ENCODE results near the gene SYNJ2. TPM values are rescaled to one million over a fixed set of nuclear protein-coding genes. Genes with fewer than 3 reads are reported as not detected.

Gene SYNJ2
- total and polyA plus RNA-seq, 2 donors from 2014 or later, result 1.7 to 15.8 TPM

DNA sequence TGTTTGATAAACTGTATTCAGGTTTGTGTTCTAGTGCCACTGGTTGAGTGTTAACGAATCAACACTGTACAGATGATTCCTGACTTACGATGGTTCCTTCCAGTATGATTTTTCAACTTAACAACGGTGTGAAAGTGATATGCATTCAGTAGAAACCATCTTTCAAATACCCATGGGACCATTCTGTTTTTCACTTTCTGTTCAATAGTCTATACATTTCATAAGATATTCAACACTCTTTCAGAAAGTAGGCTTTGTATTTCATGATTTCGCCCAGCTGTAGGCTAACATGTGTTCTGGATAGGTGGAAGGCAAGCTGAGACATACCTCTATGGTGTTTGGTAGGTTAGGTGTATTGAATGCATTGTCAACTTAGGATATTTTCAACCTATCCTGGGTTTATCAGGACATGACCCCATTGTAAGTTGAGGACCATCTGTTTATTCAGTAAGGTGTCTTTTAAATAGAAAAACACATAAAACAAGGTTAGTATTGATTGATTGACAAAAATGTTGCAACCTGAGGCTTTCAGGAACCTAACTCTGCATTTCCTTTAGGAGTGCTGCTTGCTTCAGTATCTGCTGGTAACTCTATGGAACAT, 32.3 kb downstream of the SYNJ2 start:
- Histone ChIP-seq H3K27me3 (ENCODE audit: control insufficient read depth, insufficient read depth, low read length) (no peaks in the 10 kb centered on the region), H3K27ac (ENCODE audit: low read depth in 2 of 2, low read length in 2 of 2) (no peak overlapping the region), H3K9me3 (ENCODE audit: control insufficient read depth in 2 of 3, insufficient read depth in 1 of 3, low read length in 3 of 3) (no peaks in the 10 kb centered on the region), H3K4me1 (ENCODE audit: control insufficient read depth in 2 of 3, insufficient read depth in 2 of 3, low read depth in 1 of 3, low read length in 3 of 3) (peaks cover 0 to 11% (median 6%) of the 10 kb centered on the region in 3 donors), H3K9ac (ENCODE audit: low read length in 3 of 3) (no peak overlapping the region), H3K4me3 (ENCODE audit: low read length in 3 of 3) (no peak overlapping the region), H3K36me3 (ENCODE audit: control insufficient read depth in 2 of 3, insufficient read depth in 3 of 3, low read length in 3 of 3) (no peaks in the 10 kb centered on the region)
- no peak for DNase-seq
- TF ChIP-seq, protein P1, sequence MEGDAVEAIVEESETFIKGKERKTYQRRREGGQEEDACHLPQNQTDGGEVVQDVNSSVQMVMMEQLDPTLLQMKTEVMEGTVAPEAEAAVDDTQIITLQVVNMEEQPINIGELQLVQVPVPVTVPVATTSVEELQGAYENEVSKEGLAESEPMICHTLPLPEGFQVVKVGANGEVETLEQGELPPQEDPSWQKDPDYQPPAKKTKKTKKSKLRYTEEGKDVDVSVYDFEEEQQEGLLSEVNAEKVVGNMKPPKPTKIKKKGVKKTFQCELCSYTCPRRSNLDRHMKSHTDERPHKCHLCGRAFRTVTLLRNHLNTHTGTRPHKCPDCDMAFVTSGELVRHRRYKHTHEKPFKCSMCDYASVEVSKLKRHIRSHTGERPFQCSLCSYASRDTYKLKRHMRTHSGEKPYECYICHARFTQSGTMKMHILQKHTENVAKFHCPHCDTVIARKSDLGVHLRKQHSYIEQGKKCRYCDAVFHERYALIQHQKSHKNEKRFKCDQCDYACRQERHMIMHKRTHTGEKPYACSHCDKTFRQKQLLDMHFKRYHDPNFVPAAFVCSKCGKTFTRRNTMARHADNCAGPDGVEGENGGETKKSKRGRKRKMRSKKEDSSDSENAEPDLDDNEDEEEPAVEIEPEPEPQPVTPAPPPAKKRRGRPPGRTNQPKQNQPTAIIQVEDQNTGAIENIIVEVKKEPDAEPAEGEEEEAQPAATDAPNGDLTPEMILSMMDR (IDR thresholded peaks at IDR 0.05; ENCODE audit: borderline replicate concordance, extremely low read depth, insufficient read depth), result no peak
- intact Hi-C loops (cut with DNase I), result no loop called here
- no peak for FAIRE-seq

DNA sequence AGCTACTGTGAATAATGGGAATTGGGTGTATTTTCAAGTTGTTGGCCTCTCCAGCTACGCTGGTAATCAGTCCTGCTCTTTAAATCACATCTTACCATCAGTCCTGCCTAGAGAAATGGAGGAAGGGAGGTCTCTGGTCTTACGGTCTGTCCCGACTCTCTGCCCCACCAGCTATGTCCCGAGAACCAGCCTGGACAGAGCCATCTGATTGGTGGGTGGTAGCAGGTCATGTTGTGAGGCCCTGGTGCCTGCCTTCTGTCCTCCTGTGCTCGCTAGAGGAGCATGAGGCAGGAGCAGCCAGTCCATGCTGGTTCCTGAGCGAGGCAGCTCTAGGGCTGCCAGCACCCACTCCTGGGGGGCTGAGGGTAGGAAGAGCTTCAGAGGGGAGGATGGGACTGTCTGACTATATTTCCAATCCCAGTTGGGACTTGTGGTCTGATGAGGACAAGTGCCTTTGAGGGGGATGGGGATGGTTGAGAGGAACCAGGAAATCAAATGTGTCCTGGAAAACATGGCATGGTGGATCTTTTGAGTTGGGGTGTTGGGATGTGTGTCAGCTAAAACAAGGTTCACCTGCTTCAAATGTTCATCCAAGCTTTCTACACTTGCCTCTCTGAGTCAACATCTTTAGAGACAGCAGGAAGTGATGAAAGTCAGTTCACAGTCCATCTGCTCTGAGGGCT, 33.0 kb downstream of the SYNJ2 start:
- peaks cover 0 to 7% (median 5%) of the 10 kb centered on the region in 3 donors for H3K4me1 ChIP-seq (ENCODE audit: control insufficient read depth in 2 of 3, insufficient read depth in 2 of 3, low read depth in 1 of 3, low read length in 3 of 3)
- DNase-seq (peak in 1 of 5 donors; percentile 49), FAIRE-seq (no peak)
- H3K27me3 ChIP-seq (ENCODE audit: control insufficient read depth, insufficient read depth, low read length), result no peaks in the 10 kb centered on the region
- no peak overlapping the region for H3K9ac ChIP-seq (ENCODE audit: low read length in 3 of 3)
- no peaks in the 10 kb centered on the region for H3K9me3 ChIP-seq (ENCODE audit: control insufficient read depth in 2 of 3, insufficient read depth in 1 of 3, low read length in 3 of 3)
- intact Hi-C loops (cut with DNase I), result no loop called here
- no peak overlapping the region for H3K27ac ChIP-seq (ENCODE audit: low read depth in 2 of 2, low read length in 2 of 2)
- no peak overlapping the region for H3K4me3 ChIP-seq (ENCODE audit: low read length in 3 of 3)
- H3K36me3 ChIP-seq (ENCODE audit: control insufficient read depth in 2 of 3, insufficient read depth in 3 of 3, low read length in 3 of 3), result no peaks in the 10 kb centered on the region
- TF ChIP-seq, protein P1 (IDR thresholded peaks at IDR 0.05; ENCODE audit: borderline replicate concordance, extremely low read depth, insufficient read depth), result no peak

DNA sequence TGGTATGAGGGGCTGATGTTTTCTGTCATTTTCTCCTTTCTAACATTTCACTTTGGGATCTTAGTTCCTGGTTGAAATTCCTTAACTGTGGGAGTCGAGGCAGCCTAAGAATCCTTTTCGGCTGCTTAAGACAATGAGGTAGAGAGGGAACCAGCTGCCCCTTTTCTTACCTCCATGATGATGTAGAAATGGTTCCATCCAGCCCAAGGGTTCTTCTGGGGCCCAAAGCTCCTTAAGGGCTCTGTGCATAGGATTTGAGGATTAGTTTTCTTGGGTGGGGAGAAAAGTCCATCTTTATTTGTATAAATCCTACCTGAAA, 33.5 kb downstream of the SYNJ2 start:
- Histone ChIP-seq H3K27me3 (ENCODE audit: control insufficient read depth, insufficient read depth, low read length) (no peaks in the 10 kb centered on the region), H3K9me3 (ENCODE audit: control insufficient read depth in 2 of 3, insufficient read depth in 1 of 3, low read length in 3 of 3) (no peaks in the 10 kb centered on the region), H3K4me3 (ENCODE audit: low read length in 3 of 3) (no peak overlapping the region), H3K27ac (ENCODE audit: low read depth in 2 of 2, low read length in 2 of 2) (no peak overlapping the region), H3K36me3 (ENCODE audit: control insufficient read depth in 2 of 3, insufficient read depth in 3 of 3, low read length in 3 of 3) (peaks cover 0 to under 1% (median under 1%) of the 10 kb centered on the region in 3 donors), H3K9ac (ENCODE audit: low read length in 3 of 3) (no peak overlapping the region), H3K4me1 (ENCODE audit: control insufficient read depth in 2 of 3, insufficient read depth in 2 of 3, low read depth in 1 of 3, low read length in 3 of 3) (peaks cover 0 to 5% (median 0%) of the 10 kb centered on the region in 3 donors)
- TF ChIP-seq, protein P1 (IDR thresholded peaks at IDR 0.05; ENCODE audit: borderline replicate concordance, extremely low read depth, insufficient read depth), result no peak
- intact Hi-C loops (cut with DNase I), result no loop called here
- DNase-seq (no peak), FAIRE-seq (no peak)

Data from kidney (tissue), 14 donors.